GM04503 (cell line): ENCODE results near the gene LENG1.
A peak's percentile ranks its signal among the peaks of the same experiment; 100 is the strongest.
"Not testable (repeated sequence)": the region's sequence is repeated elsewhere in the genome, so short reads cannot be mapped to it uniquely, and the experiment has no call there.

Experiments
- DNase-seq: peaks from one replicate; pipeline ENCODE4 v3.0.0-alpha.2; 2012; ENCODE audit warnings: low read depth

Gene LENG1

DNA sequence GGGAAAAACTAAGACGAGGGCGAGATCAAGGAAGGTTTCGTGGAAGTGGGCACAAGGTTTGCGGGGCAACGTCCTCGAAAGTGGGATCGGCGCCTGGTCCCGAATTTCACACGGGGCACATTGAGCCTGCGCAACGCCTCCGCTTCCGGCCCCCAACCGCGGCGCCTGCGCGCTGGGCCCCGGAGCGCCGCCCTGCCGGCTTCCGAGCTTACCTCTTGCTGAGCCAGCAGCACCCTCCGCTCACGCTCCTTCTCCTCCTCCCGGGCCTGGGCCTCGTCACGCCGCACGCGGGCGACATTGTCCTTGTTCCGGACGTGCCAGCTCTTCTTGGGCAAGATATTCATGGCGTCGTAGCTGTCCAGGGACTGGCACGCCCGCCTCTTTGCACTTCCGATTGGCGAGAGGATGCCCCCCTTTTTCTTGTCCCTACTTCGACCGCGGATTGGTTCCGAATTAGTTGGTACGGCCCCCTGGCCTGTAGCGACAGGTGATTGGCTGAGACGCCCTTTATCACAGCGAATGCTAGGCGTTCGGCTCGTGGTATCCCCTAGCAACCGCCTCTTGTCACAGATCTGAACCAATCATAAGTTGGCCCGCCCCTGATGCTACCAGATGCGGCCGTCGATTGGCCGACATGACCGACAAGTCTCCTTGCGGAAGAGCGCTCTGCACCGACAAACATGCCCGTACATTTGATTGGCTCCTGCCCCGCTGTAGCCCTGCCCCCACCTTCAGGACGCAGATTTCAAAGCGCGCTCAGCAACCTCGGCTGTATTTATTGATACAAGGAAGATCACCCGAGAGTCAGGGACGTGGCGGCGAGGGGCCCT, at the start of gene LENG1:
Gene LENG1 (minus strand): TSS at position 370 of the 830 bp plus-strand sequence. CDS start 26 bp downstream, at position 344.
- peak; percentile 99 for DNase-seq

DNA sequence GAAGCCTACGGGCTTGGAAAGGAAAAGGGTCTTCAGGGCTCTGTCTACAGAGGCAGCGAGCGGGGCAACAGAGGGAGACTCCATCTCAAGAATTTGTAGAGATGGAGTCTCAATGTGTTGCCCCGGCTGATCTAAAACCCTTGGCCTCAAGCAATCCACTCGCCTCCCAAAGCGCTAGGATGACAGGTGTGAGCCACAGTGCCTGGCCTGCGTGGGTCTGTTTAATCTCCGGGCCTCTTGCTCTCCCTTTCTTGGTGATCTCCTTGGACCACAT, 49.2 kb upstream of the LENG1 start:
- DNase-seq: no peak

DNA sequence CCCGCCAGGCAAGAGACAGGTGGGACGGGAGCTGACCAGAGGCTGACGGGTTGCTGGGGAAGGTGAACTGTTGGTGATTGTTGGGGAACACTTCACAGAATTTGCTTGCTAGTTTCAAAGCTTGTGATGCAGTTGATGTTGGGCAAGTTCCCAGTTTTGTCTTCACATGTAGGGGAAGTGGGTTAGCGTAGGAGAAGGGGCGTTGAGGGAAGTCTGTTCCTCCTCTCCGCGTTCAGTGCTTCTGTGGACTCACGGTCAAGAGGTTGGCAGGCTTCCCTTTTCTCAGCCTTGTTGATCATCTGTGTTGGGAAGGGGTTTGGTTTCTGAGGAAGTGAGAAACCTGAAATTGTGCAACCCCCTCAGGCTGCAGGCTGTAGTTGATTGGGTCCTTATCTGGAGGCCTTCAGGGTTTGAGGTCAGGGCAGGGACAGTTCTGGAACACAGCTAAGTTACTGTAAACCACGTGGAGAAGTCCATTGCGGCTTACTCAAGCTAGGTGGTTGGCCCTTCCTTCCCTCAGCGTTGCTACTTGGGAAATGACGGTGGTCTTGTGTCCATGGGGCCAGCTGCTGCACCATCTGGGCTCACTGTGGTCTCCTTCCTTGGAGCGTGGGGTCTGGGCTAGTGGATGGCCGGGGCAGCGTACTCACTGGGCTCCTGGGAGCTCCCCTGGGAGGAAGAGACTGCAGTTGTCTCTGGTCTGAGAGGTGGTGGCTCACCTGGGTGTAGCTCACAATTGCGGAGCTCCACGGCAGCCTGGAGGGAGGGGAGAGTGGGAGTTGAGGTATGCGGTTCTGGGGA, 48.7 kb upstream of the LENG1 start:
- no peak for DNase-seq

DNA sequence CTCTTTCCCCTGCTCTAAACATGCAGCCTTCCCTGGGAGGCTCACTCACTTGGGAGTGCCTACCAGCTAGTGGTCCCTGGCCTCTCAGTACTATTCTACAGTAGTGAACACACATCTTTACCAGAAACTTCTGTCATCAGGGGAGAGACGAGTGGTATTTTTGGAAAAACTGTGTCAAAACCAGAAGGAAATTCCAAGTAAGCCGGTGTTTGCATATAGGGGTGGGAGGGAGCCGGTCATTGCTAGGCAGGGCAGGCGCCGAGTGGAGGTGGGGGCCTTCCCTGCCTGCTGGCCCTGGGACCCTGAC, 48.1 kb upstream of the LENG1 start:
- DNase-seq: no peak

DNA sequence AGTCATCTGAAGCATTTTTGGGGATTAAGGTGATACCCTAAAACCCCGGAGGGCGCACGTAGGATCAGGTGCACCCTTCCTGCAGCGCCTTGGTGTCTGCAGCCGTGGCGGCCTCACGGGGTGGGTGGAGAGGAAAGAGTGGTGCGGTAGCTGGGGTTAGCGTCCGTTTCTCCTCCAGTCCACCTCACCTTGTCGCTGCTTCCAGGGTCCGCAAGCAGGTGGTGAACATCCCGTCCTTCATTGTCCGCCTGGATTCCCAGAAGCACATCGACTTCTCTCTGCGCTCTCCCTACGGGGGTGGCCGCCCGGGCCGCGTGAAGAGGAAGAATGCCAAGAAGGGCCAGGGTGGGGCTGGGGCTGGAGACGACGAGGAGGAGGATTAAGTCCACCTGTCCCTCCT, 47.7 kb upstream of the LENG1 start:
- DNase-seq: not testable (repeated sequence)

DNA sequence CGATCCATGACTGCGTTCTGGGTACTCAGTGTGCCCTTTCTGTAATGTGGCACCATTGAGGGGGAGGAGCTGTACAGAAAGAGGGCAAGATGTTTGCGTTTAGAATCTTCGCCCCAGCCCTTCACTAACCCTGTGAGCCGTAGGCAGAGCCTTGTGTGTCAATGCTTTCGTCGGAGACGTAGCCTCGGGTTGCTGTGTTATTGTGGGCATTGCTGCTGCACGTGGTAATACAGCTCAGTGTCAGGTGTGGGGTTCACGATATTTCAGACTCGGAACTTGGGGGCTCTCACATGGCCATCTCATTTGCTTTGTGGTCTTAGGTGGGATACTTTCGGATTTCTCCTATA, 47.3 kb upstream of the LENG1 start:
- DNase-seq: no peak

GRCh38 chr19:54206030-54206830, 46.7 kb upstream of the LENG1 start:
- DNase-seq: no peak

DNA sequence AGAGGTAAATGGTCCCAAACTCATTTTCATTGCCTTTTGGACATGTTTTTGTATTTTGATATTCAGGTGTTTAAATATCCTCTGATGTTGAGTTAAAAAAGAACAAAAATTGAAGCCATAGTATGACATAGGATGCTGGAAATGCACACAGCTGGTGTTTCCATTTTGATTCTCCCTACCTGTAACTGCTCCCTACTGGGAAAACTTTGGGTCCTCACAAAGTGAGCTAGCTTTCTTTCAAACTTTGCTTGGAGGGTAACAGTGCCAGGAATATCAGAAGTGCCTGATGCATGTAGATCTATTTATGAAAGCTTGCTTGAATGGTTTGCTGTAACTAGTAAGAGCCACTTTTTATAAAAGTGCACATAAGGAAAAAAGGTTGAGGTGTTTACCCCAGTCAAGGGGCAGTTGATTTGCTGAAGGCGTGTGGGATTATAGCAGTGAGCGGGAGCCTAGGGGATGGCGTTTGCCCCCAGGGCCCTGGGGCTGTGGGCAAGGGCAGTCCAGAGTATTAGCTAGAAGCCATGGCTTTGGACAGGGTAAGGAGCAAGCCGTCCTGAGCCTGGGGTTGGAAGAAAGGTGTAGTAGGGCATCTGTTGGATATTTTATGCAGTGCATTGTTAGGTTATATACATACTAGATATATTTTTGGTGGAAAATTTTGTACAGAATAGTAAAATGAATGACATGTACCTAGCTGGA, 45.4 kb upstream of the LENG1 start:
- DNase-seq: no peak

GRCh38 chr19:54203151-54203611, 43.7 kb upstream of the LENG1 start:
- DNase-seq: no peak

DNA sequence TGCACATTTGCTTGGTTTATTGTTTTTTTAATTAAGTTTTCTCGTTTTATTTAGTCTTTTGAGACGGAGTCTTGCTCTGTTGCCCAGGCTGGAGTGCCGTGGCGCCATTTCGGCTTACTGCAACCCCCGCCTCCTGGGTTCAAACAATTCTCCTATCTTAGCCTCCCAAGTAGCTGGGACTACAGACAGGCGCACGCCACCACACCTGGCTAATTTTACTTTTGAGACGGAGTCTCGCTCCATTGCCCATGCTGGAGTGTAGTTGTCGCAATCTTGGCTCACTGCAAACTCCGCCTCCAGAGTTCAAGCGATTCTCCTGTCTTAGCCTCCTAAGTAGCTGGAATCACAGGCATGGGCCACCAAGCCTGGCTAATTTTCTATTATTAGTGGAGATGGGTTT, 42.5 kb upstream of the LENG1 start:
- no peak for DNase-seq

DNA sequence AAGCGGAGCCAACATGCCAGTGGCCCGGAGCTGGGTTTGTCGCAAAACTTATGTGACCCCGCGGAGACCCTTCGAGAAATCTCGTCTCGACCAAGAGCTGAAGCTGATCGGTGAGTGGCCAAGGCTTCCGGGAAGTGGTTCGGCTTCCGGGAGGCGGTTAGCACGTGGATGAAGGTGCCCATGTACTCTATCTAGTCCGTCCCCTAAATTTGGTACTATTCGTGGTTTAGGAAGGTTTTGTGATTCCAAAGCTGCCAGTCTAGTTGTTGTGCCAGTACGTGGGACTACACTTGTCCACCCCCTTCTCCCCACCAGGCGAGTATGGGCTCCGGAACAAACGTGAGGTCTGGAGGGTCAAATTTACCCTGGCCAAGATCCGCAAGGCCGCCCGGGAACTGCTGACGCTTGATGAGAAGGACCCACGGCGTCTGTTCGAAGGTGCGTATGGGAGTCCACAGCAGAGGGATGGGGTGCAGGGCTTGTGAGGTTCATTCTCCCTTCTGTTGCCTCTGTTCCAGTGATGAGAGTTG, 41.7 kb upstream of the LENG1 start:
- no peak for DNase-seq

DNA sequence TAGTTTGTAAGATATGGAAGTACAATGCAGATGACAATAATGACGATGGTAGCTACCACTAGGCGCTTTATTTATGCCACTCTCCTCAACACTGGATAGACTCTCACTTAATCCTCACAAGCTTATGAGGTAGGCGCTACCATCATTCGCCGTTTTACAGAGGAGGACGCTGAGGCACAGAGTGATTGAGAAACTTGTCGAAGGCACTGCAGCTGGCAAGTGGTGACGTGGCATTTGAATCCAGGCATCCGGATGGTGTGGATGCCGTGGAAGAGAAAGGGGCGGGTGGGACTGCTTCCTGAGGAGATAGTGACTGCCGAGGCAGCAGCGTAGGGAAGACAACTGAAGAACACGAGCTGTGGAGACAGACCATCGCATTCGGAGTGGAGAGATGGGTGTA, 39.9 kb upstream of the LENG1 start:
- no peak for DNase-seq

DNA sequence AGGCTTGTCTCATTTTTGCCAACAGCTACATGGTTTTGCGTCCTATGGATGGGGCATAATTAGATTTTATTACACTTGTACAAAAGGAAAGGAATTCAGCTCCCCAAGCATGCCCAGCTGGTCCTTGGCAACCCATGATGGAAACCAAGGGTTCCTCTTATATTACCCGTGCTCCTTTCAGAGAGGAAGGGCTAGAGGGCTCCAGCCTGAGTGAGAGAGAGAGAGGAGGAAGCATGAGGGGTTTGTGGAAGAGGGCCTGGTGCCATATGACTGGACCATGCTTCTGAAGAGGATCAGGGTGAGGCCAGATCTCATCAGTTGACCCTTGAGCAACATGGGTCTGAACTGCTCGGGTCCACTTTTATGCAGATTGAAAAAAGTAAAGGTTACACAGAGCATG, 37.6 kb upstream of the LENG1 start:
- no peak for DNase-seq

DNA sequence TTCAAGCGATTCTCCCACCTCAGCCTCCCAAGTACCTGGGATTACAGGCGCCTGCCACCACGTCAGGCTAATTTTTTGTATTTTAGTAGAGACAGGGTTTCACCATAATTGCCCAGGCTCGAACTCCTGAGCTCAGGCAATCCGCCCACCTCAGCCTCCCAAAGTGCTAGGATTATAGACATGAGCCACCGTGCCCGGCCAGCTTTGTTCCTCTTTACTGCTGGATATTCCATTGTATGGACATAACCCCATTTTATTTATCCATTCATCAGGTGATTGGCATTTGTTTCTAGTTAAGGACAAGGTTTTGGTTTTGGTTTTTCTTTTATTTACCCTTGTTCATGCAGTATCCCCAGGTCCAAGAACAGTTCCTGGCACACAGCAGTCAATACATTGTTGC, 37.0 kb upstream of the LENG1 start:
- no peak for DNase-seq

- not testable (repeated sequence) for DNase-seq
Measured at GRCh38 chr19:54194463-54194862, 34.9 kb upstream of the LENG1 start.

DNA sequence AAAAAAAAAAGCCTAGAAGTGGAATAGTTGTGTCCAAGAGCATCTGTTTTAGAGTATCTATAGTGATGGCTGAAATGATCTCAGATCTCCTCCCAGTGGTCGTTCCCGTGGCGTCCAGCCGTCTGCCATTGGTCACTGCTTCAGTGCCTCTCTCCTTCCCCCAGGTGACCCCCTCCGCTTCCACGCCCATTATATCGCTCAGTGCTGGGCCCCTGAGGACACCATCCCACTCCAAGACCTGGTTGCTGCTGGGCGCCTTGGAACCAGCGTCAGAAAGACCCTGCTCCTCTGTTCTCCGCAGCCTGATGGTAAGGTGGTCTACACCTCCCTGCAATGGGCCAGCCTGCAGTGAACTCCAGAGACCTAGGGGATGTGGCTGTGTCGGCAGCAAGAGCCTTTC, 33.5 kb upstream of the LENG1 start:
- no peak for DNase-seq

GRCh38 chr19:54191811-54192453, 32.4 kb upstream of the LENG1 start:
- no peak for DNase-seq

DNA sequence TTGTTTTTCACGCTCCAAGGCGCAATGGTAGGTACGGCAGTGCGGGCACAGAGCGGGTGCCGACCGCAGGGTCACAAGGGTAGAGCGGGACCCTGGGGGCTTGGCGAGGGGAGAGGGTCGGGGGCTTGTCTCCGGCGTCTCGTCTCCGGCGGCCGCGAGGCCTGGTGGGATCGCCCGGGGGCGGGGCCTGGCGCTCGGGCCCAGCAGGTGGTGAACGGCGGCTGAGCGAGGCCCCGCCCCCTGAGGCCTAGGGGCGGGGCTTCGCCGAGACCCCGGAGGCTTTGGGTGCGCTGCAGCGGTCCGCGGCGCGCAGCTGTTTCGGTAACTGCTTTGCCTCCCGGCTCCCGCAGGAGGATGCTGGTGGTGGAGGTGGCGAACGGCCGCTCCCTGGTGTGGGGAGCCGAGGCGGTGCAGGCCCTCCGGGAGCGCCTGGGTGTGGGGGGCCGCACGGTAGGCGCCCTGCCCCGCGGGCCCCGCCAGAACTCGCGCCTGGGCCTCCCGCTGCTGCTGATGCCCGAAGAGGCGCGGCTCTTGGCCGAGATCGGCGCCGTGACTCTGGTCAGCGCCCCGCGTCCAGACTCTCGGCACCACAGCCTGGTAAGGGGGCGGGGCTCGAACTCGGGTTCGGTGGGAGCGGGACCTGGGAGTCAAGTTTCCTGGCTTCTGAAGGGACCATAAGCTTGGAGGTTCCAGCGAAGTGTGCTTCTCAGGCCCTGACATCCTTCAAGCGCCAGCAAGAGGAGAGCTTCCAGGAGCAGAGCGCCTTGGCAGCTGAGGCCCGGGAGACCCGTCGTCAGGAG, 31.7 kb upstream of the LENG1 start, which contains the start of gene TSEN34:
Gene TSEN34 (plus strand): TSS at position 298 of the 800 bp plus-strand sequence. CDS start 57 bp downstream, at position 355.
- no peak for DNase-seq

GRCh38 chr19:54190503-54191010, 31.0 kb upstream of the LENG1 start:
- peak; percentile 96 for DNase-seq
